Right lobe of liver (tissue), 4 donors: ENCODE results near the gene ANKRD34B.

Experiments used
- POLR2A ChIP-seq: fragments of 450-650 bp; IDR thresholded peaks from one replicate; pipeline ENCODE4 v1.6.1; 2017; ENCODE audit warnings: antibody characterized with exemption, mild to moderate bottlenecking
- TF ChIP-seq, protein P1 (sequence below), 4 donors: fragments of 200-600 bp in 3 of 4; fragments of 450-650 bp in 1 of 4; IDR thresholded peaks; one replicate each; pipeline versions ENCODE4 v1.5.1 to v1.8.0; 2016 to 2022; ENCODE audit warnings: antibody characterized with exemption in 4 of 4, mild to moderate bottlenecking in 2 of 4
- donor health status: DM: no; HTN: no; CAD: no.
- donor health status: DM: no; HTN: no; CAD: no.
- donor health status: DM: no; HTN: yes; CAD: no.

DNA sequence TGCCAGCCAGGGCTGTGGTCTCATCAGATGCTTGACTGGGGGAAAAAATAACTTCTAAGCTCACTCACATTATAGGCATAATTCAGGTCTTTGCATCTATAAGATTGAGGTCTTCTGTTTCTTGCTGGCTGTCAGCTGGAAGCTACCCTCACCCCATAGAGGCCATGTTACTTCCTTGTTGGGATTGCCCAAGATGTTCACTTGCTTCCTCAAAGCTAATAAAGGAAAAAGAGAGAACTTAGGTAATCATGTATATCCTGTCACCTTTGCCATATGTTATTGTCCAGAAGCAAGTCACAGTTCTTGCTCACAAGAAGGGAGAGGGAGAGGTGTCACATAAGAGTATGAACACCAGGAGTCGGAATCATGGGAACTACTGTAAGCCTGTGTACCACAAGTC is 38.7 kb upstream of the ANKRD34B start:
- no peak for TF ChIP-seq POLR2A
- TF ChIP-seq, protein P1, sequence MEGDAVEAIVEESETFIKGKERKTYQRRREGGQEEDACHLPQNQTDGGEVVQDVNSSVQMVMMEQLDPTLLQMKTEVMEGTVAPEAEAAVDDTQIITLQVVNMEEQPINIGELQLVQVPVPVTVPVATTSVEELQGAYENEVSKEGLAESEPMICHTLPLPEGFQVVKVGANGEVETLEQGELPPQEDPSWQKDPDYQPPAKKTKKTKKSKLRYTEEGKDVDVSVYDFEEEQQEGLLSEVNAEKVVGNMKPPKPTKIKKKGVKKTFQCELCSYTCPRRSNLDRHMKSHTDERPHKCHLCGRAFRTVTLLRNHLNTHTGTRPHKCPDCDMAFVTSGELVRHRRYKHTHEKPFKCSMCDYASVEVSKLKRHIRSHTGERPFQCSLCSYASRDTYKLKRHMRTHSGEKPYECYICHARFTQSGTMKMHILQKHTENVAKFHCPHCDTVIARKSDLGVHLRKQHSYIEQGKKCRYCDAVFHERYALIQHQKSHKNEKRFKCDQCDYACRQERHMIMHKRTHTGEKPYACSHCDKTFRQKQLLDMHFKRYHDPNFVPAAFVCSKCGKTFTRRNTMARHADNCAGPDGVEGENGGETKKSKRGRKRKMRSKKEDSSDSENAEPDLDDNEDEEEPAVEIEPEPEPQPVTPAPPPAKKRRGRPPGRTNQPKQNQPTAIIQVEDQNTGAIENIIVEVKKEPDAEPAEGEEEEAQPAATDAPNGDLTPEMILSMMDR (IDR thresholded peaks at IDR 0.05) = no peak
